Stimulated activated CD4-positive, alpha-beta T cell treated with anti-CD3 and anti-CD28 coated beads, Interleukin-4, amount 100 ng/mL, for 48 hours (primary cell): Measurements from ENCODE around the gene NLK.
"Not testable (repeated sequence)": the region's sequence is repeated elsewhere in the genome, so short reads cannot be mapped to it uniquely, and the experiment has no call there.

Source experiments
- DNase-seq, 2 donors: peaks; one replicate each; pipeline ENCODE4 v3.0.0-alpha.2; 2020; ENCODE audit warnings: low read depth in 2 of 2

Gene NLK

DNA sequence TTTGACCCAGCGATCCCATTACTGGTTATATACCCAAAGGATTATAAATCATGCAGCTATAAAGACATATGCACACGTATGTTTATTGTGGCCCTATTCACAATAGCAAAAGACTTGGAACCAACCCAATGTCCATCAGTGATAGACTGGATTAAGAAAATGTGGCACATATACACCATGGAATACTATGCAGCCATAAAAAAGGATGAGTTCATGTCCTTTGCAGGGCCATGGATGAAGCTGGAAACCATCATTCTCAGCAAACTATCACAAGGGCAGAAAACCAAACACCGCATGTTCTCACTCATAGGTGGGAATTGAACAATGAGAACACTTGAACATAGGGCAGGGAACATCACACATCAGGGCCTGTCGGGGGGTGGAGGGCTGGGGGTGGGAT is 112.9 kb downstream of the NLK start:
- not testable (repeated sequence) for DNase-seq

- DNase-seq, result no peak
Measured at GRCh38 chr17:28159004-28159403, 116.5 kb downstream of the NLK start.

- DNase-seq, result no peak
Measured at GRCh38 chr17:28159924-28160323, 117.4 kb downstream of the NLK start.

- DNase-seq, result no peak
Measured at GRCh38 chr17:28160610-28161009, 118.1 kb downstream of the NLK start.

- no peak for DNase-seq
Measured at GRCh38 chr17:28161311-28161710, 118.8 kb downstream of the NLK start.

GRCh38 chr17:28166478-28166877 is 124.0 kb downstream of the NLK start:
- DNase-seq, result no peak

DNA sequence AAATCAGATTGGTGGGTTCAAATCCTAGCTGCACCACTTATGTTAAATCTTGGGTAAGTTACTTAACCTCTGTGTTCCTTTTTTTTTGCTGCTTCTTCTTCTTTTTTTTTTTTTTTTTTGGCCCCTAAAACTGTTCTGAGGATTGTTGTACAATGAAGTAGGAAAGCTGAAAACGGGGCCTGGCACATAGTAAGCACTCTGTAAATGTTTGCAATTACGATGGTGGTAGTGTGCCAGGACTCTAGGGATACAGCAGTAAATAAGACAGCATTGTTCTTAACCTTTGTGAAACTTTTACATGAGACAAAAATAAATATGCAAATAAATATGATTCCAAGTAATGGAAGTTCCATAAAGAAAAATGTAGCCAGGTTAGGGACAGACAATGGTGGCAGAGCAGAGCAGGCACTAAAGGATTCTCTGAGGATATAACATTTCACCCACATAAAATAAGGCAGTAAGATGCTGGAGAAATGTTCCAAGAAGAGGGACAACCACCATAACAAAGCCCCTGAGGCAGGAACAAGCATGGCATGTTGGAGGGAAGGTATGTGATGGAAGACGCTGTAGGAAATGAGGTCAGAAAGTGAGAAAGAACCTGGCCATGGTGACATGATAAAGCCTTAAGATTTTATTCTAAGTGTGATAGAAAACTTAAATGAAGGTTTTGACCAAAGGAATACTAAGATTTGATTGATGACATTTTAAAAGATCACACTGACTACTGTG is 127.3 kb downstream of the NLK start:
- DNase-seq, result no peak

GRCh38 chr17:28170771-28171170 is 128.3 kb downstream of the NLK start:
- DNase-seq, result no peak

DNA sequence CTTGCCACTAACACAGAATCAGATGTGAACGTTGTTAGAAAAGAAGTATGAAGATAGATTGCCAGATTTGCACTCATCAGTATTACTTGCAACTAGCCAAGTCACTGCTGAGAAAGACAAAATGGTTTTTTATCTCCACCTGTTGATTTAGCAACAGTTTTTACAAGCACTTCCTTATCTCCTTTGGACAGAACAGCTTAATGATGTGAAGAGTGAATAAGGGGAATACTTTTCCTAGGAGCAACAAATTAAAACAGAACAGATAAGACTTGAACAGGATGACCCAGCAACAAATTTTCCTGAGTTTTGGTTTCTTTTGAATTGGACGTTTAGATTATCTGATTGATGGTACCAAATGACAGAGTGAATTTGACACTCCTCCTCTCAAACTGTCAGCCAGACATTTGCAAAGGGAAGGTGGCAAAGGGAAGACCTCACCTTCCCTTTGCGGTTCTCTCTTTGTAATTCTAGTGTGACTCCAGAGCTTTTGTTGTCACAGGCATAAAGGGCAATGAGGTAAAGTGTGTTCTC is 130.6 kb downstream of the NLK start:
- DNase-seq, result no peak

GRCh38 chr17:28173801-28174200 is 131.3 kb downstream of the NLK start:
- no peak for DNase-seq

DNA sequence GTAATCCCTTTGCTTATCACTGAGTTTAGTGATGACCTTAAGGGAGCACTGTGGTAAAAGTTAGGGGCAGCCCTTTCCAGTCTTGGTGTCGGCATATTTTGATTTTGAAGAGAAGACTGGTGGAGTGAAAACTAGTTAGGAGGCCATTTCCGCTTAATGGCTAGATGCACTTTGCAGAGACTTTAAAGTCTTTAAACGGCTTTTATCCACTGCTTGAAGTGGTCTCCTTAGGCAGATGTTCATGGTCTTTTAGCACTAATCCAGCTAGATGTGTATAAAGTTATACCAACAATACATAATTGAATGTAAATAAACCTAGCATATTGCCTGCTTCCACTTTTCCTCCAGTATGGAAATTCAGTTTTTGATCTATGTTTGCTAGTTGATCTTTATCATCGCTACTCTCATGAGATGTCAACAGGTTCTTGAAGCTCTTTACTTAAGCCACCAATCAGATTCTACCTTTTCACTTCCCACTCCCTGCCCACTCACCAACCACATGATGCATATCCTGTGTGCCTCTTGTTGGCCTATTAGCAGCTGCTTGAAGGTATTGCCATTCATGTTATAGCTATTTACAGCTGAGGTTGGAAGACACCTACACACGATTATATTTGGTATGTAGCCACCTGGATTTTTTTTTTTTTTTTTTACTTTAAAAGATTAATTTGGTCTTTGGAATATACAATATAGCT is 132.0 kb downstream of the NLK start:
- DNase-seq, result peak in 1 of 2 donors; percentile 2

- no peak for DNase-seq
Measured at GRCh38 chr17:28177351-28177750, 134.9 kb downstream of the NLK start.

GRCh38 chr17:28178800-28179199 is 136.3 kb downstream of the NLK start:
- DNase-seq, result no peak

DNA sequence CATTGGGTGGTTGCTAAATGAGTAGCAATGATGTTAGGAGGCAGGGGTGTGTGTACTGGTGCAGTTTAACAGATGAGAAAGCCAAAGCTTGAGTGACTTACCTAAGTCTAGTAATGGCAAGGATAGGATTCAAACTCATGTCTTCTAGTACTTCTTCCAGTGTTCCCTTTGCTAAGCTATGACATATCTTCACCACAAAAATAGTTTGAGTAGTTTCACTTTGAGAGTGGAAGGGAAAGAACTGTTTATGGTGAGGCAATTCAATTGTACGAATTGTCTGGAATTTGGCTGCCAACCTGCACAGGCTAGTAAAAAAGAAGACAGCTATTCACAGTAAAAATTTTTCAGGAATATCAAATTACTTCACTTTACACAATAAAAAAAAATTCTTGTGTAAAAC is 138.0 kb downstream of the NLK start:
- no peak for DNase-seq

- no peak for DNase-seq
Measured at GRCh38 chr17:28181568-28181967, 139.1 kb downstream of the NLK start.

GRCh38 chr17:28182559-28182958 is 140.1 kb downstream of the NLK start:
- no peak for DNase-seq

DNA sequence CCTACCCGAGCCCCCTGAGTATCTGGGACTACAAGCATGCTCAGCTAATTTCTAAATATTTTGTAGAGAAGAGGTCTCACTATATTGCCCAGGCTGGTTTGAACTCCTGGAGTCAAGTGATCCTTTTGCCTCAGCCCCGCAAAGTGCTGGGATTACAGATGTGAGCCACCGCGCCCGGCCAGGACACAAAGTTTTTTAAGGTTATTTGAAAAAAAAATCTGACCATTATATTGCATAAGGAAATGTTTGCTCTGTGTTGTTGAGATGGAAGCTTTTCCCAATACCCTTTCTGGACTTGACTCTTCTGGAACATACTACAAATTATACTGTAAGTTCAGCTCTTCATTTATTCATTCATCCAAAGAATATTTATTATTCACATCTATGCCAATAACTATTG is 143.2 kb downstream of the NLK start:
- no peak for DNase-seq

DNA sequence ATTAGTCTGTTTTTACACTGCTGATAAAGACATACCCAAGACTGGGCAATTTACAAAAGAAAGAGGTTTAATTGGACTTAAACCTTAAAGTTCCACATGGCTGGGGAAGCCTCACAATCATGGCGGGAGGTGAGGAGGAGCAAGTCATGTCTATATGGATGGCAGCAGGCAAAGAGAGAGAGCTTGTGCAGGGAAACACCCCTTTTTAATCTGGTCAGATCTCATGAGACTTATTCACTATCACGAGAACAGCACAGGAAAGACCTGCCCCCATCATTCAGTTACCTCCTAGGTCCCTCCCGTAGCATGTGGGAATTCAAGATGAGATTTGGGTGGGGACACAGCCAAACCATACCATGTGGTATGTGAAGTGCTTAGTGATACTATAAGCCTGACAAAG is 144.0 kb downstream of the NLK start:
- not testable (repeated sequence) for DNase-seq

- no peak for DNase-seq
Measured at GRCh38 chr17:28187931-28188330, 145.5 kb downstream of the NLK start.

DNA sequence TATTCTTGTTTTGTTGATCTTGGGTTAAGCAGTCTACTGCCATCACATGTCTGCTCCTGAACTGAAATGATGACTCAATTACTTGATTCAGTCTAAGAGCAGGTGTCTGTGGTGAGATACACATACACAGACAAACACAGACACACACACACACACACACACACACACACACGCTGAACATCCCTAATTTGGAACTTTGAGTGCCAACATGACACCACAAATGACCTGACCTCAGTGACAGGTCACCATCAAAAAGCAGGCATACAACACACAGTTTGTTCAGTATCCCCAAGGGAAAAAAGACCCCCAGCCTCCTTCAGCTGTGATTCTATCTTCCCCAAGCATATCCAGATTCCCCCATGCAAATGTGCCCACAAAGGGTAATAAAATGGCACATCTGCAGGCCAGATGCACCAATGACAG is 146.4 kb downstream of the NLK start:
- no peak for DNase-seq

- DNase-seq, result no peak
Measured at GRCh38 chr17:28189667-28190066, 147.2 kb downstream of the NLK start.

GRCh38 chr17:28191018-28191417 is 148.5 kb downstream of the NLK start:
- no peak for DNase-seq

DNA sequence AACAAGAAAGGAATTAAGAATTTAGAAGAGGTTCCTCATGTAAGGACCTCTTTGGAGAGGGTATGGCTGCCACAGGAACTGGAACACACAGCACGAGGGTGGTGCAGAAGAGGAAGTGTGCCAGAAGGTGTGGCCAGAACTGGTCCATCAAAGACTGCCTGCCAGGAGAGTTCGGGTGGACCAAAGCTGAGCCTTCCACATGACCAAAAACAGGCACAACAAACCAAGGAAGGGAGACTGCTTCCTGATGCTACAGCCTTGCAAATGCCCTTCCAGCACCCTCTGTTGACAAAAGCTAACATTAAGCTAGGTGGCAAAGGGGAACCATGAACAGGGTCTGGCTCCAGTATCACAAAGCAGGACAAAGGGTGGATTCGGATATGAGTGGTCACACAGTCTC is 150.8 kb downstream of the NLK start:
- no peak for DNase-seq
